H1 (cell line): ENCODE measurements around the gene RARA. TPM values are rescaled to one million over a fixed set of nuclear protein-coding genes. Genes with fewer than 3 reads are reported as not detected.

Experiments
- CTCF ChIA-PET: fragments of 300-600 bp; sonication (Branson Sonifier 250); formaldehyde crosslinking; loops from one replicate; lab custom pipeline; 2021; ENCODE audit not compliant: partially characterized antibody; lab: Charles Lee
- POLR2A ChIA-PET: fragments of 300-600 bp; sonication (Branson Sonifier 250); formaldehyde crosslinking; loops from one replicate; lab custom pipeline; 2021; ENCODE audit warnings: inconsistent platforms; ENCODE audit not compliant: partially characterized antibody; lab: Charles Lee
- DNase-seq, 2 experiments: peaks; one replicate each; pipeline versions ENCODE4 v3.0.0 to v3.0.0-alpha.2; 2010 to 2022; ENCODE audit warnings: low spot score in 2 of 2, low read depth in 1 of 2, mixed read lengths in 1 of 2
- FAIRE-seq: peaks from 2 replicates; lab custom pipeline; 2011; peaks lifted over from hg19 to GRCh38; lab: Jason Lieb, UNC
- H2AFZ ChIP-seq: 2 replicates; pipeline ENCODE4 v1.8.1; 2012; ENCODE audit warnings: low read length, inconsistent platforms
- H2AK5ac ChIP-seq: 2 replicates; pipeline ENCODE4 v1.6.1; 2013; ENCODE audit warnings: low read depth, low read length
- H2BK120ac ChIP-seq: replicated peaks from 2 replicates; pipeline ENCODE3; 2013; ENCODE audit warnings: low read depth, low read length, inconsistent platforms
- H2BK12ac ChIP-seq: 2 replicates; pipeline ENCODE4 v1.6.1; 2013; ENCODE audit warnings: low read depth, low read length
- H2BK15ac ChIP-seq: 2 replicates; pipeline ENCODE4 v1.6.1; 2013; ENCODE audit warnings: low read length
- H2BK20ac ChIP-seq: 2 replicates; pipeline ENCODE4 v1.6.1; 2013; ENCODE audit warnings: low read length
- H2BK5ac ChIP-seq: 2 replicates; pipeline ENCODE4 v1.6.1; 2013; ENCODE audit warnings: low read depth, low read length
- H3K14ac ChIP-seq: 2 replicates; pipeline ENCODE4 v1.6.1; 2013; ENCODE audit warnings: inconsistent platforms; ENCODE audit not compliant: insufficient read length
- H3K18ac ChIP-seq: 2 replicates; pipeline ENCODE4 v1.6.1; 2013; ENCODE audit warnings: low read length; ENCODE audit errors: extremely low read depth
- H3K23ac ChIP-seq: 2 replicates; pipeline ENCODE4 v1.6.1; 2013; ENCODE audit warnings: inconsistent platforms; ENCODE audit not compliant: insufficient read length
- H3K23me2 ChIP-seq: 2 replicates; pipeline ENCODE4 v1.6.1; 2013; ENCODE audit warnings: low read depth, low read length
- H3K27ac ChIP-seq: 2 replicates; pipeline ENCODE4 v1.6.1; 2011; ENCODE audit warnings: low read depth, low read length, inconsistent platforms
- H3K27me3 ChIP-seq, 4 experiments: replicated peaks in 1 of 4; 1 replicate in 1 of 4; 2 replicates in 3 of 4; pipeline versions ENCODE4 v1.6.1 to v1.8.1; 2011 to 2013; ENCODE audit warnings: low read length in 3 of 4, mild to moderate bottlenecking in 3 of 4, inconsistent platforms in 2 of 4, mixed read lengths in 2 of 4, moderate library complexity in 1 of 4; ENCODE audit not compliant: control insufficient read depth in 3 of 4, insufficient read depth in 3 of 4; ENCODE audit errors: extremely low read depth in 1 of 4
- H3K36me3 ChIP-seq, 4 experiments: 2 replicates each; pipeline versions ENCODE4 v1.6.1 to v1.8.1; 2011 to 2013; ENCODE audit warnings: mild to moderate bottlenecking in 4 of 4, low read length in 3 of 4, moderate library complexity in 2 of 4, control low read depth in 1 of 4, inconsistent platforms in 1 of 4; ENCODE audit not compliant: insufficient read depth in 4 of 4, control insufficient read depth in 2 of 4
- H3K4ac ChIP-seq: replicated peaks from 2 replicates; pipeline ENCODE3; 2013; ENCODE audit warnings: low read length, low read depth, mixed read lengths, inconsistent platforms; ENCODE audit not compliant: insufficient read length
- H3K4me1 ChIP-seq, 4 experiments: replicated peaks in 1 of 4; 1 replicate in 1 of 4; 2 replicates in 3 of 4; pipeline versions ENCODE4 v1.6.1 to v1.8.1; 2011 to 2013; ENCODE audit warnings: low read length in 3 of 4, inconsistent platforms in 2 of 4, mixed read lengths in 1 of 4; ENCODE audit not compliant: insufficient read depth in 4 of 4, control insufficient read depth in 3 of 4
- H3K4me2 ChIP-seq, 2 experiments: 2 replicates each; pipeline versions ENCODE4 v1.6.1 to v1.8.1; 2011 to 2013; ENCODE audit warnings: low read depth in 2 of 2, low read length in 2 of 2, control low read depth in 1 of 2, inconsistent platforms in 1 of 2, mild to moderate bottlenecking in 1 of 2; ENCODE audit not compliant: insufficient read depth in 1 of 2
- H3K4me3 ChIP-seq, 4 experiments: fragments of 200-600, 300-600 bp in 1 of 4; sonication (generic), shearing (Covaris generic), sonication (Bioruptor Twin) in 1 of 4; 2 replicates each; pipeline versions ENCODE4 v1.5.1 to v1.8.1; 2011 to 2016; ENCODE audit warnings: low read length in 4 of 4, low read depth in 3 of 4, control low read depth in 2 of 4, inconsistent platforms in 2 of 4, mild to moderate bottlenecking in 2 of 4, mixed read lengths in 1 of 4, moderate library complexity in 1 of 4; ENCODE audit not compliant: insufficient read depth in 2 of 4; ENCODE audit errors: extremely low read depth in 1 of 4
- H3K56ac ChIP-seq: replicated peaks from 2 replicates; pipeline ENCODE3; 2013; ENCODE audit warnings: low read depth, mild to moderate bottlenecking, mixed read lengths, low read length, inconsistent platforms; ENCODE audit not compliant: insufficient read length
- H3K79me1 ChIP-seq: 2 replicates; pipeline ENCODE4 v1.6.1; 2013; ENCODE audit warnings: low read depth, low read length, control low read depth
- H3K79me2 ChIP-seq, 2 experiments: 2 replicates each; pipeline versions ENCODE4 v1.6.1 to v1.8.1; 2012 to 2013; ENCODE audit warnings: low read length in 2 of 2, mild to moderate bottlenecking in 2 of 2, inconsistent platforms in 1 of 2; ENCODE audit not compliant: insufficient read depth in 2 of 2, control insufficient read depth in 1 of 2
- H3K9ac ChIP-seq, 4 experiments: replicated peaks in 1 of 4; 1 replicate in 1 of 4; 2 replicates in 3 of 4; pipeline versions ENCODE4 v1.6.1 to v1.8.1; 2011 to 2013; ENCODE audit warnings: low read depth in 3 of 4, low read length in 3 of 4, control low read depth in 2 of 4, mild to moderate bottlenecking in 2 of 4, moderate library complexity in 2 of 4, inconsistent platforms in 1 of 4; ENCODE audit errors: extremely low read depth in 1 of 4
- H3K9me3 ChIP-seq, 2 experiments: 2 replicates each; pipeline versions ENCODE4 v1.6.1 to v1.8.1; 2012 to 2013; ENCODE audit warnings: mild to moderate bottlenecking in 2 of 2, moderate library complexity in 2 of 2, control low read depth in 1 of 2, inconsistent platforms in 1 of 2, low read depth in 1 of 2, low read length in 1 of 2, mixed read lengths in 1 of 2; ENCODE audit not compliant: insufficient read depth in 2 of 2
- H4K20me1 ChIP-seq, 2 experiments: replicated peaks in 1 of 2; 2 replicates each; pipeline versions ENCODE3 to v1.8.1; 2011 to 2013; ENCODE audit warnings: inconsistent platforms in 2 of 2, low read length in 2 of 2, mild to moderate bottlenecking in 1 of 2; ENCODE audit not compliant: insufficient read depth in 2 of 2, control insufficient read depth in 1 of 2
- H4K5ac ChIP-seq: 2 replicates; pipeline ENCODE4 v1.6.1; 2013; ENCODE audit warnings: low read length, low read depth, mixed read lengths, inconsistent platforms; ENCODE audit not compliant: insufficient read length
- H4K8ac ChIP-seq: 2 replicates; pipeline ENCODE4 v1.8.0; 2013; ENCODE audit warnings: mild to moderate bottlenecking, moderate library complexity, low read length, inconsistent platforms; ENCODE audit not compliant: insufficient read depth; ENCODE audit errors: extremely low read depth
- H4K91ac ChIP-seq: replicated peaks from 2 replicates; pipeline ENCODE3; 2013; ENCODE audit warnings: low read length, mixed read lengths, inconsistent platforms; ENCODE audit not compliant: insufficient read length
- BACH1 ChIP-seq: IDR thresholded peaks from 2 replicates; pipeline ENCODE4 v1.6.1; 2012; ENCODE audit warnings: low read length, improper control_type of control experiment
- BCL11A ChIP-seq, 2 experiments: IDR thresholded peaks; one replicate each; pipeline ENCODE4 v1.6.1; 2011; ENCODE audit warnings: low read depth in 2 of 2, low read length in 2 of 2, mild to moderate bottlenecking in 2 of 2
- GTF2F1 ChIP-seq: IDR thresholded peaks from 2 replicates; pipeline ENCODE4 v1.6.1; 2012; ENCODE audit warnings: low read depth, low read length, improper control_type of control experiment, borderline replicate concordance
- MAFK ChIP-seq: IDR thresholded peaks from 2 replicates; pipeline ENCODE4 v1.6.1; 2012; ENCODE audit warnings: low read depth, mild to moderate bottlenecking, improper control_type of control experiment, low read length
- NANOG ChIP-seq: IDR thresholded peaks from 2 replicates; pipeline ENCODE4 v1.6.1; 2011; ENCODE audit warnings: low read length, low read depth, mild to moderate bottlenecking, inconsistent platforms; ENCODE audit not compliant: insufficient read depth, poor library complexity, severe bottlenecking
- PHF8 ChIP-seq: fragments of 200-600 bp; sonication (generic); conservative IDR thresholded peaks from 2 replicates; pipeline ENCODE4 v1.7.1; 2012; ENCODE audit warnings: low read depth, mild to moderate bottlenecking, inconsistent platforms, low read length, moderate library complexity
- RXRA ChIP-seq: IDR thresholded peaks from 2 replicates; pipeline ENCODE4 v1.6.1; 2011; ENCODE audit warnings: low read depth, mild to moderate bottlenecking, low read length, moderate library complexity; ENCODE audit not compliant: insufficient read depth
- SP1 ChIP-seq: IDR thresholded peaks from 2 replicates; pipeline ENCODE4 v1.6.1; 2011; ENCODE audit warnings: low read depth, low read length
- SUZ12 ChIP-seq: fragments of 200-600 bp; sonication (generic); IDR thresholded peaks from 2 replicates; pipeline ENCODE4 v1.6.1; 2012; ENCODE audit warnings: mild to moderate bottlenecking, inconsistent platforms, low read length, moderate library complexity, mixed read lengths
- TAF7 ChIP-seq: optimal IDR thresholded peaks from 2 replicates; pipeline ENCODE3; 2011; ENCODE audit warnings: low read depth, mild to moderate bottlenecking, inconsistent platforms, low read length, moderate library complexity, borderline replicate concordance
- WGBS, 2 experiments: shearing (Covaris generic) in 1 of 2; methylation state at CpG; one replicate each; pipeline versions ENCODE4 v1.1.6 to v1.1.7; 2013 to 2015; ENCODE audit warnings: low lambda C conversion rate in 2 of 2, mixed read lengths in 2 of 2, inconsistent platforms in 1 of 2, low coverage in 1 of 2, missing lambda C conversion rate in 1 of 2; ENCODE audit not compliant: insufficient replicate concordance in 2 of 2, insufficient coverage in 1 of 2, insufficient read length in 1 of 2; ENCODE audit errors: extremely low coverage in 1 of 2, missing lambda C conversion rate in 1 of 2; 5-methylcytosine and 5-hydroxymethylcytosine counted together
- polyA plus RNA-seq, 7 experiments: library from polyadenylated mRNA; depleted of rRNA in 3 of 7; stranded (reverse) in 5 of 7; unstranded in 2 of 7; fragments of >200 nt in 5 of 7; fragments of 200-250 nt in 2 of 7; gene quantifications; 1 replicate in 5 of 7; 2 replicates in 1 of 7; 4 replicates in 1 of 7; pipeline versions ENCODE4 v1.2.1 to v1.2.3, GENCODE V29; 2011 to 2013; ENCODE audit warnings: missing spikeins in 2 of 7, mixed read lengths in 2 of 7
- total RNA-seq: library from RNA; stranded (reverse); fragmentation: NEBNext Ultra II Directional; extraction: Animal tissue kit (Norgen Biotek cat#: 25700); gene quantifications from 2 replicates; pipeline ENCODE4 v1.2.1, GENCODE V29; 2021

The RARA gene
- total and polyA plus RNA-seq, 2 of the 8 experiments (the other 6 are each of a cell fraction or from before 2014, with no cell fraction given), result 4.4 to 16.5 TPM

GRCh38 chr17:40373999-40374398 is 65.0 kb downstream of the RARA start:
- Histone ChIP-seq H4K20me1 (no peaks in the 10 kb centered on the region), H3K14ac (no peak overlapping the region), H2AFZ (no peak overlapping the region), H3K9ac (no peak overlapping the region), H3K23ac (no peak overlapping the region), H4K5ac (no peak overlapping the region), H2BK20ac (no peak overlapping the region), H2BK15ac (no peak overlapping the region), H2BK5ac (no peak overlapping the region), H2AK5ac (no peak overlapping the region), H3K18ac (no peak overlapping the region), H3K79me1 (no peaks in the 10 kb centered on the region), H3K27me3 (no peaks in the 10 kb centered on the region), H3K23me2 (no peaks in the 10 kb centered on the region), H3K9me3 (peaks cover 0 to 2% of the 10 kb centered on the region in 2 experiments; a peak in 1 of 4 replicates), H3K56ac (no peak overlapping the region), H3K36me3 (no peaks in the 10 kb centered on the region), H2BK120ac (no peak overlapping the region), H3K79me2 (no peaks in the 10 kb centered on the region), H4K8ac (no peak overlapping the region), H3K4ac (no peak overlapping the region), H2BK12ac (no peak overlapping the region), H3K4me1 (peaks cover 0 to 6% (median 4%) of the 10 kb centered on the region in 4 experiments; a peak in 3 of 7 replicates), H3K4me3 (no peak overlapping the region), H4K91ac (no peak overlapping the region), H3K4me2 (no peak overlapping the region), H3K27ac (no peak overlapping the region)
- TF ChIP-seq BACH1 (no peak), PHF8 (no peak), TAF7 (no peak), GTF2F1 (no peak), MAFK (no peak), RXRA (no peak), BCL11A (IDR thresholded peaks at IDR 0.05; ENCODE audit: low read depth in 2 of 2, low read length in 2 of 2) (no peak), SP1 (no peak), SUZ12 (no peak), NANOG (no peak)
- DNase-seq (no peak), FAIRE-seq (no peak)
- CTCF ChIA-PET, result interaction anchor here (1.2 to 3.9 kb wide), 5 partner anchors 13 to 186 kb away, joined by 3 to 28 read pairs (median 5); no protein-coding TSS in a partner anchor
- WGBS, 2 experiments, result 93% methylated on average over 8 of the region's 8 CpGs; no CpG with 5 or more reads in 1 of the 2 experiments
- POLR2A ChIA-PET, result interaction anchor here (2.8 kb wide), 1 partner anchor 15 kb away, joined by 8 read pairs; no protein-coding TSS in a partner anchor
